GM18858 (cell line): ENCODE results near the gene SBF1.

Experiments
- ATAC-seq: cut with Tn5 transposase; IDR thresholded peaks from one replicate; pipeline ENCODE4 v1.9.1; 2021; ENCODE audit not compliant: unreplicated experiment

The SBF1 gene

GRCh38 chr22:50507421-50507990, 32.7 kb upstream of the SBF1 start, which contains the start of gene LMF2:
Gene LMF2 (minus strand): TSS chr22:50507702. CDS start chr22:50507675, 27 bp downstream.
- ATAC-seq = no peak

- no peak for ATAC-seq
Measured at GRCh38 chr22:50506611-50507420, 32.0 kb upstream of the SBF1 start.

- ATAC-seq = no peak
Measured at GRCh38 chr22:50505776-50506610, 31.2 kb upstream of the SBF1 start.

GRCh38 chr22:50505276-50505775, 30.5 kb upstream of the SBF1 start:
- ATAC-seq = no peak

GRCh38 chr22:50504369-50505211, 29.8 kb upstream of the SBF1 start:
- no peak for ATAC-seq

- no peak for ATAC-seq
Measured at GRCh38 chr22:50503475-50504145, 28.8 kb upstream of the SBF1 start.

- no peak for ATAC-seq
Measured at GRCh38 chr22:50502628-50503474, 28.0 kb upstream of the SBF1 start.

GRCh38 chr22:50502096-50502495, 27.3 kb upstream of the SBF1 start:
- ATAC-seq = no peak

- no peak for ATAC-seq
Measured at GRCh38 chr22:50500452-50500851, 25.6 kb upstream of the SBF1 start.

- no peak for ATAC-seq
Measured at GRCh38 chr22:50498322-50498890, 23.6 kb upstream of the SBF1 start.

- no peak for ATAC-seq
Measured at GRCh38 chr22:50497093-50497492, 22.3 kb upstream of the SBF1 start.

- ATAC-seq = no peak
Measured at GRCh38 chr22:50490531-50491308, 15.9 kb upstream of the SBF1 start.

- no peak for ATAC-seq
Measured at GRCh38 chr22:50489363-50490243, 14.8 kb upstream of the SBF1 start.

GRCh38 chr22:50488886-50489285, 14.1 kb upstream of the SBF1 start:
- no peak for ATAC-seq

GRCh38 chr22:50488006-50488677, 13.3 kb upstream of the SBF1 start:
- no peak for ATAC-seq

- no peak for ATAC-seq
Measured at GRCh38 chr22:50487290-50488005, 12.6 kb upstream of the SBF1 start.
